HG03460 (cell line): ENCODE data around the gene DISC1.
"Not testable (repeated sequence)": the region's sequence is repeated elsewhere in the genome, so short reads cannot be mapped to it uniquely, and the experiment has no call there.

Source experiments
- ATAC-seq: cut with Tn5 transposase; IDR thresholded peaks from one replicate; pipeline ENCODE4 v1.9.1; 2021; ENCODE audit not compliant: unreplicated experiment

DISC1 gene

GRCh38 chr1:231763456-231763855, 136.9 kb downstream of the DISC1 start:
- ATAC-seq, result no peak

GRCh38 chr1:231765825-231766224, 139.2 kb downstream of the DISC1 start:
- ATAC-seq, result not testable (repeated sequence)

- ATAC-seq, result no peak
Measured at GRCh38 chr1:231767471-231767870, 140.9 kb downstream of the DISC1 start.

- no peak for ATAC-seq
Measured at GRCh38 chr1:231768416-231768815, 141.8 kb downstream of the DISC1 start.

- ATAC-seq, result no peak
Measured at GRCh38 chr1:231770506-231771175, 144.1 kb downstream of the DISC1 start.

GRCh38 chr1:231774719-231775335, 148.2 kb downstream of the DISC1 start:
- ATAC-seq, result no peak

- ATAC-seq, result no peak
Measured at GRCh38 chr1:231776010-231776756, 149.6 kb downstream of the DISC1 start.

- ATAC-seq, result no peak
Measured at GRCh38 chr1:231776757-231777062, 150.1 kb downstream of the DISC1 start.

GRCh38 chr1:231778009-231778719, 151.6 kb downstream of the DISC1 start:
- ATAC-seq, result no peak

GRCh38 chr1:231779081-231779480, 152.5 kb downstream of the DISC1 start:
- ATAC-seq, result no peak

- no peak for ATAC-seq
Measured at GRCh38 chr1:231781892-231782291, 155.3 kb downstream of the DISC1 start.

GRCh38 chr1:231785073-231785472, 158.5 kb downstream of the DISC1 start:
- not testable (repeated sequence) for ATAC-seq

GRCh38 chr1:231786126-231786525, 159.5 kb downstream of the DISC1 start:
- ATAC-seq, result no peak

- no peak for ATAC-seq
Measured at GRCh38 chr1:231792634-231793033, 166.0 kb downstream of the DISC1 start.

- ATAC-seq, result no peak
Measured at GRCh38 chr1:231793893-231794292, 167.3 kb downstream of the DISC1 start.

- no peak for ATAC-seq
Measured at GRCh38 chr1:231796141-231796540, 169.6 kb downstream of the DISC1 start.

- ATAC-seq, result no peak
Measured at GRCh38 chr1:231799363-231799986, 172.9 kb downstream of the DISC1 start.

- ATAC-seq, result no peak
Measured at GRCh38 chr1:231800108-231800507, 173.5 kb downstream of the DISC1 start.

- ATAC-seq, result no peak
Measured at GRCh38 chr1:231801042-231801585, 174.5 kb downstream of the DISC1 start.

GRCh38 chr1:231803353-231803752, 176.8 kb downstream of the DISC1 start:
- no peak for ATAC-seq
